MM.1S (cell line): Measurements from ENCODE around the gene PYGB.

ENCODE experiments used
- EZH2 ChIP-seq: fragments of 300-600 bp; sonication (generic); optimal IDR thresholded peaks from 2 replicates; pipeline ENCODE3; 2017; ENCODE audit warnings: low read depth, mild to moderate bottlenecking, antibody characterized with exemption, low read length, mixed read lengths
- EZH2phosphoT487 ChIP-seq: fragments of 300-600 bp; sonication (generic); IDR thresholded peaks from 2 replicates; pipeline ENCODE4 v1.6.1; 2018; ENCODE audit warnings: antibody characterized with exemption, low read length
- TF ChIP-seq, protein P1 (sequence below): fragments of 300-600 bp; sonication (generic); IDR thresholded peaks from 2 replicates; pipeline ENCODE4 v1.5.1; 2016; ENCODE audit warnings: antibody characterized with exemption, low read length, mixed read lengths

DNA sequence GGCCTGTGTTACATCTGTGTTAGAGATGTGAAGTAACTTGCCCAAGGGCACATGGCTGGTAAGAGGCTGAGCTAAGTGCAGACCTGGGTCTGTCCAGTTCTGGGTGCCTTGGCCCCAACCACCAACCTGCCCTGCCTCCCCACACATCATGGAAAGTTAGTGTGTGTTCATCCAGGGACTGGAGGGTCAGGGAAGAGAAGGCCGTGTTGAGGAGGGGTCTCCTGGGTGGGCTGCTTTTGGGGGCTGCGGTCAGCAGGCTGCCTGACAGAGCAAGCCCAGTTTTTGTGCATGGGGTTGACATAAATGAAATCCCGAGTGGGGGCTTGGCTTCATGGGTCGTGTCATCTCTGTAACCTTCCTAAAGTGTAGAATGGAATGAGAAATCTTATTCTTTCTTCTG lies 10.9 kb downstream of the PYGB start:
- TF ChIP-seq, protein P1, sequence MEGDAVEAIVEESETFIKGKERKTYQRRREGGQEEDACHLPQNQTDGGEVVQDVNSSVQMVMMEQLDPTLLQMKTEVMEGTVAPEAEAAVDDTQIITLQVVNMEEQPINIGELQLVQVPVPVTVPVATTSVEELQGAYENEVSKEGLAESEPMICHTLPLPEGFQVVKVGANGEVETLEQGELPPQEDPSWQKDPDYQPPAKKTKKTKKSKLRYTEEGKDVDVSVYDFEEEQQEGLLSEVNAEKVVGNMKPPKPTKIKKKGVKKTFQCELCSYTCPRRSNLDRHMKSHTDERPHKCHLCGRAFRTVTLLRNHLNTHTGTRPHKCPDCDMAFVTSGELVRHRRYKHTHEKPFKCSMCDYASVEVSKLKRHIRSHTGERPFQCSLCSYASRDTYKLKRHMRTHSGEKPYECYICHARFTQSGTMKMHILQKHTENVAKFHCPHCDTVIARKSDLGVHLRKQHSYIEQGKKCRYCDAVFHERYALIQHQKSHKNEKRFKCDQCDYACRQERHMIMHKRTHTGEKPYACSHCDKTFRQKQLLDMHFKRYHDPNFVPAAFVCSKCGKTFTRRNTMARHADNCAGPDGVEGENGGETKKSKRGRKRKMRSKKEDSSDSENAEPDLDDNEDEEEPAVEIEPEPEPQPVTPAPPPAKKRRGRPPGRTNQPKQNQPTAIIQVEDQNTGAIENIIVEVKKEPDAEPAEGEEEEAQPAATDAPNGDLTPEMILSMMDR = no peak
- TF ChIP-seq EZH2phosphoT487 (no peak), EZH2 (no peak)
